ENCODE results near the gene NAGPA.

NAGPA gene

DNA sequence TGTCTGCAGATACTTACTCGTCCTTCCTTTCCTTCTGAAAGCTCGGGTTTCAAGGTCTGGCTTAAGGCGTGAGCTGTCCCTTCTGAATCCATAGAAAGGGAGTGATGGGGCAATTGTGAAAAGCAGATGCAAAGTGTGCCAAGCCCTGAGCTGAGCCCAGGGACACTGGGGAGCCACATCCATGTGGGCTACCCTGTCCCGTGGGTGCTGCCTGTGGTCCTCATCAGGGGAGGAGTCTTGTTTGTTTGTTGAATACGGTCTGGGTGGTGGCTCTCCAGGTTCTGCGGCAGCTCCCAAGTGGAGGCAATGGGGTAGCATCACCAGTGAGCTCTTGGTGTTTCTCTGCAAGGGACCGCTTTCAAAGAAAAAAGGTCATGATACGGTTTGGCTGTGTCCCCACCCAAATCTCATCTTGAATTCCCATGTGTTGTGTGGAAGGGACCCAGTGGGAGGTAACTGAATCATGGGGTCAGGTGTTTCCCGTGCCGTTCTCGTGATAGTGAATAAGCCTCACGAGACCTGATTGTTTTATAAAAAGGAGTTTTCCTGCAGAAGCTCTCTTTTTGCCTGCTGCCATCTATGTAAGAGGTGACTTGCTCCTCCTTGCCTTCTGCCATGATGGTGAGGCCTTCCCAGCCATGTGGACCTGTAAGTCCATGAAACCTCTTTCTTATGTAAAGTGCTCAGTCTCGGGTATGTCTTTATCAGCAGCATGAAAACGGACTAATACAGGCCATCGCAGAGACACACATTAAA, 36.9 kb upstream of the NAGPA start:
- DNase-seq (ENCODE audit: low spot score) (peak; percentile 11), ATAC-seq (ENCODE audit: low read depth) (no peak)
- TF ChIP-seq, protein P1, sequence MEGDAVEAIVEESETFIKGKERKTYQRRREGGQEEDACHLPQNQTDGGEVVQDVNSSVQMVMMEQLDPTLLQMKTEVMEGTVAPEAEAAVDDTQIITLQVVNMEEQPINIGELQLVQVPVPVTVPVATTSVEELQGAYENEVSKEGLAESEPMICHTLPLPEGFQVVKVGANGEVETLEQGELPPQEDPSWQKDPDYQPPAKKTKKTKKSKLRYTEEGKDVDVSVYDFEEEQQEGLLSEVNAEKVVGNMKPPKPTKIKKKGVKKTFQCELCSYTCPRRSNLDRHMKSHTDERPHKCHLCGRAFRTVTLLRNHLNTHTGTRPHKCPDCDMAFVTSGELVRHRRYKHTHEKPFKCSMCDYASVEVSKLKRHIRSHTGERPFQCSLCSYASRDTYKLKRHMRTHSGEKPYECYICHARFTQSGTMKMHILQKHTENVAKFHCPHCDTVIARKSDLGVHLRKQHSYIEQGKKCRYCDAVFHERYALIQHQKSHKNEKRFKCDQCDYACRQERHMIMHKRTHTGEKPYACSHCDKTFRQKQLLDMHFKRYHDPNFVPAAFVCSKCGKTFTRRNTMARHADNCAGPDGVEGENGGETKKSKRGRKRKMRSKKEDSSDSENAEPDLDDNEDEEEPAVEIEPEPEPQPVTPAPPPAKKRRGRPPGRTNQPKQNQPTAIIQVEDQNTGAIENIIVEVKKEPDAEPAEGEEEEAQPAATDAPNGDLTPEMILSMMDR (IDR thresholded peaks at IDR 0.05; ENCODE audit: poor library complexity, severe bottlenecking): no peak
- Histone ChIP-seq H3K27ac (ENCODE audit: poor library complexity, severe bottlenecking) (no peak overlapping the region), H3K4me1 (ENCODE audit: insufficient read depth, poor library complexity, severe bottlenecking) (peaks cover 4% of the 10 kb centered on the region), H3K36me3 (ENCODE audit: low read depth) (peaks cover 28% of the 10 kb centered on the region), H3K4me3 (ENCODE audit: severe bottlenecking) (no peak overlapping the region), H3K27me3 (ENCODE audit: insufficient read depth, poor library complexity, severe bottlenecking) (no peaks in the 10 kb centered on the region), H3K9me3 (ENCODE audit: severe bottlenecking) (no peaks in the 10 kb centered on the region)

DNA sequence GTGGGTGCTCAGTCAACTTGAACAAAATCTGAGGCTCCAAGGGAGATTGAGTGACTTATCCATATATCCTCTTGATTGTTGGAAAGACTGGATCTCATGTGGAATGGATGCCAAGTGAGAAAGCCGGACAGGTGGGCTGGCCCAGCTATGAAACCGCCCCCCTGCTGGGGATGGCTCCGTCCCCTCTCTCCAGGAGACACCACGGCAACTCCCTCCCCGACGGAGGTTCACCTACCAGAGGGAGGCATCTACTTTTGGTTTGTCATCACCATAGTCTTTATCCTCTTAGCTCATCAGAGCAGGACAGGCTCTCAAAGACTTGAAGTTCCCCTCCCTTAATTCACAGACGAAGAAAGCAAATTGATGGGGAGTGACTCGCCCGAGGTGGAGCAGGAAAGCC, 36.1 kb upstream of the NAGPA start:
- ATAC-seq (ENCODE audit: low read depth) (no peak), DNase-seq (ENCODE audit: low spot score) (peak; percentile 11)
- Histone ChIP-seq H3K9me3 (ENCODE audit: severe bottlenecking) (no peaks in the 10 kb centered on the region), H3K4me3 (ENCODE audit: severe bottlenecking) (no peak overlapping the region), H3K36me3 (ENCODE audit: low read depth) (peaks cover 20% of the 10 kb centered on the region), H3K27me3 (ENCODE audit: insufficient read depth, poor library complexity, severe bottlenecking) (no peaks in the 10 kb centered on the region), H3K27ac (ENCODE audit: poor library complexity, severe bottlenecking) (no peak overlapping the region), H3K4me1 (ENCODE audit: insufficient read depth, poor library complexity, severe bottlenecking) (peaks cover 4% of the 10 kb centered on the region)
- TF ChIP-seq, protein P1 (IDR thresholded peaks at IDR 0.05; ENCODE audit: poor library complexity, severe bottlenecking): no peak

DNA sequence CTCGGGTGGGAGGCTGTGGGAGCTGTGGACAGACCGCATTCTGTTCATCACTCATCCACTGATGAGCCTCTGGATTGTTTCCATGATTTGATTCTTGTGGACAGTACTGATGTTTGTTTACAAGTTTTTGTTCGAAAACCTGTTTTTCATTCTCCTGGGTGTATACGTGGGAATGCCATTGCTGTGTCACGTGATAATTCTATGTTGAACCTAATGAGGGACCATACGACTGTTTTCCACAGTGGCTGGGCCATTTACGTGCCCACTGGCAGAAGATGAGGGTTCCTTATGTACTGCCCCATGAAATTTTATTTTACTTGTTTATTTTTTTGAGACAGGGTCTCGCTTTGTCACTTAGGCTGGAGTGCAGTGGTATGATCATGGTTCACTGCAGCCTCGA, 35.3 kb upstream of the NAGPA start:
- DNase-seq (ENCODE audit: low spot score): peak; percentile 18
- Histone ChIP-seq H3K4me1 (ENCODE audit: insufficient read depth, poor library complexity, severe bottlenecking) (peaks cover 4% of the 10 kb centered on the region), H3K4me3 (ENCODE audit: severe bottlenecking) (no peak overlapping the region), H3K36me3 (ENCODE audit: low read depth) (peaks cover 12% of the 10 kb centered on the region), H3K9me3 (ENCODE audit: severe bottlenecking) (no peaks in the 10 kb centered on the region), H3K27me3 (ENCODE audit: insufficient read depth, poor library complexity, severe bottlenecking) (no peaks in the 10 kb centered on the region), H3K27ac (ENCODE audit: poor library complexity, severe bottlenecking) (no peak overlapping the region)
- TF ChIP-seq, protein P1 (IDR thresholded peaks at IDR 0.05; ENCODE audit: poor library complexity, severe bottlenecking): no peak
- no peak for ATAC-seq (ENCODE audit: low read depth)

DNA sequence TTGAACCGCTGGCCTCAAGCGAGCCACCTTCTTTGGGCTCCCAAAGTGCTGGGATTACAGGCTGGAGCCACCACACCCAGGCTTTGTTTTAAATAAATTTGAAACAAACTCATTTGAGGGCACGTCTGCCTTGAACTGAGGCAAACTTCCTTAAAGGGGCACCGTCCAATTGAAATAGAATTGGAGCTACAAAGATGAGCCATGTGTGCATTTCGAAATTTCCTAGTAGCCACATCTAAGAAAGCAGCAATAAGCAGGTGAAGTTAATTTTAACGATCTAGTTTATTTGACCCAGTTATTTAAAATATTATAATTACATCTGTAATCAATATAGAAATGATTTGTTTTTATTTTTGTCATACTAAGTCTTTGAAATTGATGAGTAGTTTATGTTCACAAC, 32.8 kb upstream of the NAGPA start:
- ATAC-seq (ENCODE audit: low read depth) (no peak), DNase-seq (ENCODE audit: low spot score) (no peak)
- H3K4me1 ChIP-seq (ENCODE audit: insufficient read depth, poor library complexity, severe bottlenecking): no peaks in the 10 kb centered on the region
- no peak overlapping the region for H3K4me3 ChIP-seq (ENCODE audit: severe bottlenecking)
- H3K9me3 ChIP-seq (ENCODE audit: severe bottlenecking): no peaks in the 10 kb centered on the region
- TF ChIP-seq, protein P1 (IDR thresholded peaks at IDR 0.05; ENCODE audit: poor library complexity, severe bottlenecking): no peak
- no peaks in the 10 kb centered on the region for H3K27me3 ChIP-seq (ENCODE audit: insufficient read depth, poor library complexity, severe bottlenecking)
- H3K27ac ChIP-seq (ENCODE audit: poor library complexity, severe bottlenecking): no peak overlapping the region
- H3K36me3 ChIP-seq (ENCODE audit: low read depth): no peaks in the 10 kb centered on the region

DNA sequence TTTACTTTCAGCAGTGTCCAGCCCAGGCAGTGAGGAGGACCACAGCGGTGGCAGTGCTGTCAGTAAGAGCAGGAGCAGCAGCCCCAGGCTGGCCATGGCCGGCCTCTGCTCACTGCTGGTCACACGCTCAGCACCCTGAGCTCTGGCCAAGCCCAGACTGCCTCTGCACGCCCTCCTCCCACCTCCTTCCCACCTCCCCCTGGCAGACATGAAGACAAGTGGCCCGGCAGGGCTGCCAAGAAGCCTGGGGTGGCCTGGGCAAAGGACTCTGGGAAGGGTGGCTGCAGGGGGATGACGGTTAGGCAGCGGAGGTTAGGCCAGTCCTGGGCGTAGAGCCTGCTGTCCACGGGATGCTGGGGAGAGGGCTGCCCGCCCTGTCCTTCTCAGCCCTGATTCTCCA, 32.1 kb upstream of the NAGPA start, which contains the start of gene C16orf89:
Gene C16orf89 (minus strand): TSS at position 144 of the 400 bp plus-strand sequence. CDS start 48 bp downstream, at position 96.
- no peak within 1 kb of the TSS for H3K27ac ChIP-seq (ENCODE audit: poor library complexity, severe bottlenecking)
- no peak for ATAC-seq (ENCODE audit: low read depth)
- peak; percentile 43 for DNase-seq (ENCODE audit: low spot score)
- no peaks in the 10 kb centered on the region for H3K4me1 ChIP-seq (ENCODE audit: insufficient read depth, poor library complexity, severe bottlenecking)
- TF ChIP-seq, protein P1 (IDR thresholded peaks at IDR 0.05; ENCODE audit: poor library complexity, severe bottlenecking): no peak
- no peak within 1 kb of the TSS for H3K4me3 ChIP-seq (ENCODE audit: severe bottlenecking)
- no peaks in the 10 kb centered on the region for H3K27me3 ChIP-seq (ENCODE audit: insufficient read depth, poor library complexity, severe bottlenecking)
- H3K9me3 ChIP-seq (ENCODE audit: severe bottlenecking): no peaks in the 10 kb centered on the region
- no peaks in the 10 kb centered on the region for H3K36me3 ChIP-seq (ENCODE audit: low read depth)

Data from RWPE2 (cell line).